IPS-18a (cell line): ENCODE data around the gene GLT6D1.

Experiments
- H3K27ac ChIP-seq: one replicate; pipeline ENCODE4 v1.5.1; 2013; ENCODE audit warnings: low read length
- H3K27me3 ChIP-seq: one replicate; pipeline ENCODE4 v1.6.1; 2013; ENCODE audit warnings: mild to moderate bottlenecking, low read length; ENCODE audit not compliant: control insufficient read depth, insufficient read depth
- H3K36me3 ChIP-seq: one replicate; pipeline ENCODE4 v1.6.1; 2013; ENCODE audit warnings: low read depth, low read length; ENCODE audit not compliant: control insufficient read depth
- H3K4me1 ChIP-seq: one replicate; pipeline ENCODE4 v1.6.1; 2013; ENCODE audit warnings: low read depth, low read length; ENCODE audit not compliant: control insufficient read depth
- H3K4me3 ChIP-seq: one replicate; pipeline ENCODE4 v1.5.1; 2013; ENCODE audit warnings: low read length
- H3K9ac ChIP-seq: one replicate; pipeline ENCODE4 v1.6.1; 2013; ENCODE audit warnings: mild to moderate bottlenecking, low read length, moderate library complexity
- H3K9me3 ChIP-seq: one replicate; pipeline ENCODE4 v1.6.1; 2013; ENCODE audit warnings: low read depth, low read length; ENCODE audit not compliant: control insufficient read depth

The GLT6D1 gene

GRCh38 chr9:135602789-135603481 lies 36.4 kb downstream of the GLT6D1 start:
- Histone ChIP-seq H3K4me3 (no peak overlapping the region), H3K36me3 (no peaks in the 10 kb centered on the region), H3K27me3 (no peaks in the 10 kb centered on the region), H3K9ac (no peak overlapping the region), H3K9me3 (no peaks in the 10 kb centered on the region), H3K27ac (no peak overlapping the region), H3K4me1 (no peaks in the 10 kb centered on the region)

- Histone ChIP-seq H3K9ac (no peak overlapping the region), H3K36me3 (no peaks in the 10 kb centered on the region), H3K4me1 (no peaks in the 10 kb centered on the region), H3K27me3 (no peaks in the 10 kb centered on the region), H3K9me3 (no peaks in the 10 kb centered on the region), H3K4me3 (no peak overlapping the region), H3K27ac (no peak overlapping the region)
Observed at GRCh38 chr9:135601988-135602387, 37.4 kb downstream of the GLT6D1 start.

- Histone ChIP-seq H3K4me3 (no peak overlapping the region), H3K4me1 (no peaks in the 10 kb centered on the region), H3K36me3 (no peaks in the 10 kb centered on the region), H3K27ac (no peak overlapping the region), H3K27me3 (no peaks in the 10 kb centered on the region), H3K9ac (no peak overlapping the region), H3K9me3 (no peaks in the 10 kb centered on the region)
Observed at GRCh38 chr9:135600296-135600817, 39.0 kb downstream of the GLT6D1 start.

GRCh38 chr9:135596211-135596610 lies 43.1 kb downstream of the GLT6D1 start:
- Histone ChIP-seq H3K27me3 (no peaks in the 10 kb centered on the region), H3K4me1 (no peaks in the 10 kb centered on the region), H3K27ac (no peak overlapping the region), H3K4me3 (no peak overlapping the region), H3K9ac (no peak overlapping the region), H3K36me3 (no peaks in the 10 kb centered on the region), H3K9me3 (no peaks in the 10 kb centered on the region)

GRCh38 chr9:135592625-135593024 lies 46.7 kb downstream of the GLT6D1 start:
- no peaks in the 10 kb centered on the region for H3K36me3 ChIP-seq
- H3K9ac ChIP-seq = no peak overlapping the region
- H3K4me1 ChIP-seq = no peaks in the 10 kb centered on the region
- H3K27me3 ChIP-seq = no peaks in the 10 kb centered on the region
- H3K4me3 ChIP-seq = no peak overlapping the region
- no peaks in the 10 kb centered on the region for H3K9me3 ChIP-seq
- no peak overlapping the region for H3K27ac ChIP-seq

- no peaks in the 10 kb centered on the region for H3K36me3 ChIP-seq
- H3K4me3 ChIP-seq = no peak overlapping the region
- no peaks in the 10 kb centered on the region for H3K27me3 ChIP-seq
- no peaks in the 10 kb centered on the region for H3K9me3 ChIP-seq
- H3K9ac ChIP-seq = no peak overlapping the region
- H3K27ac ChIP-seq = no peak overlapping the region
- H3K4me1 ChIP-seq = no peaks in the 10 kb centered on the region
Observed at GRCh38 chr9:135592331-135592590, 47.1 kb downstream of the GLT6D1 start.

GRCh38 chr9:135591506-135592330 lies 47.6 kb downstream of the GLT6D1 start:
- H3K4me3 ChIP-seq = no peak overlapping the region

GRCh38 chr9:135590486-135591079 lies 48.8 kb downstream of the GLT6D1 start:
- Histone ChIP-seq H3K27me3 (no peaks in the 10 kb centered on the region), H3K4me1 (no peaks in the 10 kb centered on the region), H3K27ac (no peak overlapping the region), H3K36me3 (no peaks in the 10 kb centered on the region), H3K9ac (no peak overlapping the region), H3K4me3 (no peak overlapping the region), H3K9me3 (no peaks in the 10 kb centered on the region)

More at GRCh38 chr9:135591506-135592330, 47.6 kb downstream of the GLT6D1 start:
- Histone ChIP-seq H3K27me3 (no peaks in the 10 kb centered on the region), H3K27ac (no peak overlapping the region), H3K9me3 (no peaks in the 10 kb centered on the region), H3K4me1 (no peaks in the 10 kb centered on the region), H3K36me3 (no peaks in the 10 kb centered on the region), H3K9ac (no peak overlapping the region)

- Histone ChIP-seq H3K36me3 (no peaks in the 10 kb centered on the region), H3K9me3 (no peaks in the 10 kb centered on the region), H3K9ac (no peak overlapping the region), H3K27ac (no peak overlapping the region), H3K4me3 (no peak overlapping the region), H3K27me3 (no peaks in the 10 kb centered on the region), H3K4me1 (no peaks in the 10 kb centered on the region)
Observed at GRCh38 chr9:135589596-135590485, 49.5 kb downstream of the GLT6D1 start.

- H3K4me1 ChIP-seq = no peaks in the 10 kb centered on the region
- H3K9ac ChIP-seq = no peak overlapping the region
- no peak overlapping the region for H3K4me3 ChIP-seq
- no peaks in the 10 kb centered on the region for H3K9me3 ChIP-seq
- no peak overlapping the region for H3K27ac ChIP-seq
- no peaks in the 10 kb centered on the region for H3K27me3 ChIP-seq
- H3K36me3 ChIP-seq = no peaks in the 10 kb centered on the region
Observed at GRCh38 chr9:135588886-135589595, 50.3 kb downstream of the GLT6D1 start.
